ENCODE data around the gene CHEK1.

CHEK1 gene

GRCh38 chr11:125688066-125688465, 63.1 kb downstream of the CHEK1 start:
- no peak for DNase-seq (ENCODE audit: low read depth in 2 of 2)

GRCh38 chr11:125688632-125689031, 63.7 kb downstream of the CHEK1 start:
- DNase-seq (ENCODE audit: low read depth in 2 of 2), result no peak
- H3K4me3 ChIP-seq (replicated peaks in 1 of 2; ENCODE audit: low read depth in 2 of 2, low read length in 2 of 2), result no peak overlapping the region
- no peak for TF ChIP-seq CTCF (IDR thresholded peaks at IDR 0.05; ENCODE audit: low read depth, low read length)

More at GRCh38 chr11:125688066-125688465, 63.1 kb downstream of the CHEK1 start:
- H3K4me3 ChIP-seq (replicated peaks in 1 of 2; ENCODE audit: low read depth in 2 of 2, low read length in 2 of 2), result no peak overlapping the region
- no peak for TF ChIP-seq CTCF (IDR thresholded peaks at IDR 0.05; ENCODE audit: low read depth, low read length)

- no peak overlapping the region for H3K4me3 ChIP-seq (replicated peaks in 1 of 2; ENCODE audit: low read depth in 2 of 2, low read length in 2 of 2)
- no peak for TF ChIP-seq CTCF (IDR thresholded peaks at IDR 0.05; ENCODE audit: low read depth, low read length)
- DNase-seq (ENCODE audit: low read depth in 2 of 2), result no peak
These were observed 64.4 kb downstream of the CHEK1 start for GRCh38 chr11:125689274-125689859.

- DNase-seq (ENCODE audit: low read depth in 2 of 2), result no peak
- TF ChIP-seq CTCF (IDR thresholded peaks at IDR 0.05; ENCODE audit: low read depth, low read length), result no peak
These were observed 65.0 kb downstream of the CHEK1 start for GRCh38 chr11:125690006-125690405.

GRCh38 chr11:125692887-125693286, 67.9 kb downstream of the CHEK1 start:
- DNase-seq (ENCODE audit: low read depth in 2 of 2), result no peak
- TF ChIP-seq CTCF (IDR thresholded peaks at IDR 0.05; ENCODE audit: low read depth, low read length), result no peak
- H3K4me3 ChIP-seq (replicated peaks in 1 of 2; ENCODE audit: low read depth in 2 of 2, low read length in 2 of 2), result no peak overlapping the region

More at GRCh38 chr11:125690006-125690405, 65.0 kb downstream of the CHEK1 start:
- H3K4me3 ChIP-seq (replicated peaks in 1 of 2; ENCODE audit: low read depth in 2 of 2, low read length in 2 of 2), result no peak overlapping the region

- no peak for TF ChIP-seq CTCF (IDR thresholded peaks at IDR 0.05; ENCODE audit: low read depth, low read length)
- no peak overlapping the region for H3K4me3 ChIP-seq (replicated peaks in 1 of 2; ENCODE audit: low read depth in 2 of 2, low read length in 2 of 2)
- no peak for DNase-seq (ENCODE audit: low read depth in 2 of 2)
These were observed 70.0 kb downstream of the CHEK1 start for GRCh38 chr11:125694951-125695350.
